Activated CD8-positive, alpha-beta T cell treated with anti-CD3 and anti-CD28 coated beads, Interleukin-2, amount 10 ng/mL, durations not matched to agents 7 days and 5 days (primary cell): ENCODE measurements around the gene LRP11. TPM values are rescaled to one million over a fixed set of nuclear protein-coding genes. Genes with fewer than 3 reads are reported as not detected.
"Not testable (repeated sequence)": the region's sequence is repeated elsewhere in the genome, so short reads cannot be mapped to it uniquely, and the experiment has no call there.

Experiments used
- ATAC-seq: fragments of 150-1000 bp; cut with Tn5 transposase; one replicate; pipeline ENCODE4 v1.10.0; 2021; ENCODE audit warnings: moderate library complexity
- CTCF ChIA-PET: fragments of 350-600 bp; sonication (Branson Sonifier 250); formaldehyde crosslinking; loops from one replicate; lab custom pipeline; 2021; ENCODE audit warnings: antibody characterized with exemption; lab: Charles Lee
- POLR2A ChIA-PET: fragments of 350-600 bp; sonication (Branson Sonifier 250); formaldehyde crosslinking; loops from one replicate; lab custom pipeline; 2021; ENCODE audit warnings: antibody characterized with exemption; lab: Charles Lee
- DNase-seq: peaks from one replicate; pipeline ENCODE4 v3.0.0-alpha.2; 2020
- H3K27ac Mint-ChIP-seq: one replicate; pipeline ENCODE4 v1.8.0; 2021; ENCODE audit warnings: mild to moderate bottlenecking, mixed read lengths
- H3K27me3 Mint-ChIP-seq: one replicate; pipeline ENCODE4 v1.8.0; 2021; ENCODE audit warnings: low read depth, mixed read lengths
- H3K36me3 Mint-ChIP-seq: one replicate; pipeline ENCODE4 v1.8.0; 2021; ENCODE audit warnings: low read depth, mixed read lengths
- H3K4me1 Mint-ChIP-seq: one replicate; pipeline ENCODE4 v1.8.0; 2021; ENCODE audit warnings: low read depth, mixed read lengths
- H3K4me3 Mint-ChIP-seq: one replicate; pipeline ENCODE4 v1.8.0; 2021; ENCODE audit warnings: mild to moderate bottlenecking, mixed read lengths
- H3K9me3 Mint-ChIP-seq: one replicate; pipeline ENCODE4 v1.8.0; 2022; ENCODE audit warnings: mixed read lengths; ENCODE audit not compliant: insufficient read depth
- total RNA-seq, 2 experiments: library from RNA; stranded (reverse); gene quantifications; one replicate each; pipeline ENCODE4 v1.2.3, GENCODE V29; 2021

LRP11 gene
- total RNA-seq, 2 experiments from 2014 or later = 1.4 to 2.2 TPM

DNA sequence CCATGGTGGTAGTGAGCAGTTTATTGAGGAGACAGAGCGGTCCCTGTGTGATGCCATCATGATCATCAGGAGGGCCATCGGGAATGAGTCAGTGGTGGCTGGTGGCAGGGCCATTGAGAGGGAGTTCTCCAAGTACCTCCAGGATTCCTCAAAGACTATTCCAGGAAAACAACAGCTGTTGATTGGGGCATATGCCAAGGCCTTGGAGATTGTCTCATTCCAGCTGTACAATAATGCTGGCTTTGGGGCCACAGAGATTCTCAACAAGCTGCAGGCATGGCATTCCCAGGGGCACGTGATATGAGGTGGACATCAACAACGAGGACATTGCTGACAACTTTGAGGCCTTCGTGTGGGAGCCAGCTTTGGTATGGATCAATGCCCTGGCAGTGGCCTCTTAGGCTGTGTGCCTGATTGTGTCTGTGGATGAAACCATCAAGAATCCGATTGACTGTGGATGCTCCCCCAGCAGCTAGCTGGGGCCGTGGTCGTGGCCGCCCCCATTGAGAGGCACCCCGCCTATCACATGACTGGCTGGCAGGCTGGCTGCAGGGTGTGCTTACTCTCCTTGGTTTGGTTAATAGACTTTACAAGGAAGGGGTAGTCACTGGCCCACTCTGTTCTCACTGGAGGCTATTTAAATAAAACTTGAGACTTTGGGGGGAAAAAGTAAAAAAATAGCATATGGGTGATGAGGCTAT lies 17.1 kb upstream of the LRP11 start:
- Mint-ChIP-seq H3K4me1 (no peaks in the 10 kb centered on the region), H3K9me3 (no peaks in the 10 kb centered on the region), H3K27me3 (peaks cover 42% of the 10 kb centered on the region), H3K4me3 (no peak overlapping the region), H3K36me3 (no peaks in the 10 kb centered on the region), H3K27ac (no peak overlapping the region)
- ChIA-PET POLR2A (no interaction called here), CTCF (interaction anchor here (0.6 kb wide), 1 partner anchor 190 kb away, joined by 3 read pairs; no protein-coding TSS in a partner anchor)
- ATAC-seq (no peak), DNase-seq (no peak)

DNA sequence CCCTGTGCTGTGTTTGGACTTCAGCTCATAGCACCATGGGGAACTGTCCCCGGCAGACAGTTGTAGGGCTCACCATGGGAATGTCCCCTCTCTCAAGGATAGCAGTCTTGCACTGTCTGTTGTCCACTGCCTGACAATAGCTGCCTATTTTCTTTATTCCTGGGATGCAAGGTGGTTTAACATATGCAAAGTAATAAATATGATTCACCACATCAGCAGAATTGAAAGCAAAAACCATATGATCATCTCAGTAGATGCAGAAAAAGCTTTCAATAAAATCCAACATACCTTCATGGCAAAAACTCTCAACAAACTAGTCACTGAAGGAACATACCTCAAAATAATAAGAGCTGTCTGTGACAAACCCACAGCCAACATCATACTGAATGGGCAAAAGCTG lies 13.5 kb upstream of the LRP11 start:
- H3K4me1 Mint-ChIP-seq = no peaks in the 10 kb centered on the region
- DNase-seq (no peak), ATAC-seq (no peak)
- H3K27ac Mint-ChIP-seq = no peak overlapping the region
- ChIA-PET CTCF (no interaction called here), POLR2A (interaction anchor here (0.9 kb wide), 1 partner anchor 47 kb away, joined by 3 read pairs; no protein-coding TSS in a partner anchor)
- H3K9me3 Mint-ChIP-seq = no peaks in the 10 kb centered on the region
- no peak overlapping the region for H3K4me3 Mint-ChIP-seq
- H3K27me3 Mint-ChIP-seq = peaks cover 40% of the 10 kb centered on the region
- no peaks in the 10 kb centered on the region for H3K36me3 Mint-ChIP-seq

DNA sequence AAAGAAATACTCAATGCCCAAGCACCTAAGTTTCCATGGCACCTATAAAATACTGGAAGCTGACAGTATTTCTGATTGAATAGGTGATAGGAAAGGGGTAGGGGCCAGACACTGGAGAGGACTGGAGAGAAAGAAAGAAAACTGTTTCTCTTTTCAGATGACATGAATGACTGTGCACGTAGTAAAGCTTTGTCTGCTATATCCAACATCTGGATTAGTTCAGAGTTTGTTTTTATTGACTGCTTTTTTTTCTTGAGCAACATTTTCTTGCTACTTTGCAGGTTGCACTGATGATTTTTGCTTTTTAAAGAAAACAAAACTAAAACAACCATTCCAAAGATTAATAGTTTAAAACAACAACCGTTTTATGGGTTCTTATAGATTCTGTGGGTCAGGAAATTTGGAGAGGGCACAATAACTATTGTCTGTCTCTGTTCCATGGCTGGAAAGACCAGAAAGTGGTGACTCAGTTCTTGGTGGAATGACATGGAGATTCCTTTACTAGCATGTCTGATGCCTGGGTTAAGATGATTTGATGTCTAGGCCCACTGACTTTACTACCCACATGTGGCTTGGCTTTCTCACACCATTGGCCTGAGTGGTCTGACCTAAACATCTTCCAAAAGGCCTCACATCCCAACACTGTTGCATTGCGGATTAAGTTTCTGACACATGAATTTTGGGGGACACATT lies 12.2 kb upstream of the LRP11 start:
- CTCF ChIA-PET = no interaction called here
- POLR2A ChIA-PET = interaction anchor here (0.7 kb wide), 1 partner anchor 24 kb away, joined by 4 read pairs; no protein-coding TSS in a partner anchor
- Mint-ChIP-seq H3K4me3 (no peak overlapping the region), H3K27ac (no peak overlapping the region), H3K36me3 (no peaks in the 10 kb centered on the region), H3K4me1 (no peaks in the 10 kb centered on the region), H3K27me3 (peaks cover 34% of the 10 kb centered on the region), H3K9me3 (peaks cover 3% of the 10 kb centered on the region)
- ATAC-seq (no peak), DNase-seq (no peak)

DNA sequence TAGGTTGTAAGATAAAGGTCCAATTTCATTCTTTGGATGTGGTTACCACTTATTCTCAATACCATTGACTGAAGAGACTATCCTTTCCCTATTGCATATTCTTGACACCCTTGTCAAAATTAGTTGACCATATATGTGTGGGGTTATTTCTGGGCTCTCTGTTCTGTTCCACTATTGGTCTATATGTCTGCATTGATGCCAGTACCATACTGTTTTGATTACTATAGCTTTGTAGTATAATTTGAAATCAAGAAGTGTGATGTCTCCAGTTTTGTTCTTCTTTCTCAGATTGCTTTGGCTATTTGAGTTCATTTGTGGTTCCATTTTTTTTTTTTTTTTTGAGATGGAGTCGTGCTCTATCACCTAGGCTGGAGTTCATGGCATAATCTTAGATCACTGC lies 8.1 kb upstream of the LRP11 start:
- ChIA-PET CTCF (no interaction called here), POLR2A (no interaction called here)
- no peaks in the 10 kb centered on the region for H3K36me3 Mint-ChIP-seq
- DNase-seq (no peak), ATAC-seq (no peak)
- no peaks in the 10 kb centered on the region for H3K4me1 Mint-ChIP-seq
- no peak overlapping the region for H3K4me3 Mint-ChIP-seq
- H3K27me3 Mint-ChIP-seq = peaks cover 26% of the 10 kb centered on the region
- no peak overlapping the region for H3K27ac Mint-ChIP-seq
- peaks cover 3% of the 10 kb centered on the region for H3K9me3 Mint-ChIP-seq

DNA sequence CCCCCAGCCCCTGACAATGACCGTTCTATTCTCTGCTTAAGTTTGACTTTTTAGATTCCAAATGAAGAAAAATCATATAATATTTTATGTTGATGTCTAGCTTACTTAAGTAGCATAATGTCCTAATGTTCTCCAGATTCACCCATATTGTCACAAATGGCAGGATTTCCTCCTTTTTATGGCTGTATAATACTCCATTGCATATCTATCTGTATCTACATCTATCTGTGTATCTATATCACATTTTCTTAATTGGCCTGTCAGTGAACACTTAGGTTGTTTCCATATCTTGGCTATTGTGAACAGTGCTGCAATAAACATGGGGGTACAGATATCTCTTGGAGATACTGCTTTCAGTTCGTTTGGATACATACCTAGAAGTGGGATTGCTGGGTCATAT lies 7.0 kb upstream of the LRP11 start:
- no peak for ATAC-seq
- CTCF ChIA-PET = no interaction called here
- H3K36me3 Mint-ChIP-seq = no peaks in the 10 kb centered on the region
- H3K27me3 Mint-ChIP-seq = peaks cover 23% of the 10 kb centered on the region
- no peaks in the 10 kb centered on the region for H3K4me1 Mint-ChIP-seq
- H3K4me3 Mint-ChIP-seq = no peak overlapping the region
- H3K9me3 Mint-ChIP-seq = peaks cover 3% of the 10 kb centered on the region
- no peak for DNase-seq
- no peak overlapping the region for H3K27ac Mint-ChIP-seq
- POLR2A ChIA-PET = no interaction called here

DNA sequence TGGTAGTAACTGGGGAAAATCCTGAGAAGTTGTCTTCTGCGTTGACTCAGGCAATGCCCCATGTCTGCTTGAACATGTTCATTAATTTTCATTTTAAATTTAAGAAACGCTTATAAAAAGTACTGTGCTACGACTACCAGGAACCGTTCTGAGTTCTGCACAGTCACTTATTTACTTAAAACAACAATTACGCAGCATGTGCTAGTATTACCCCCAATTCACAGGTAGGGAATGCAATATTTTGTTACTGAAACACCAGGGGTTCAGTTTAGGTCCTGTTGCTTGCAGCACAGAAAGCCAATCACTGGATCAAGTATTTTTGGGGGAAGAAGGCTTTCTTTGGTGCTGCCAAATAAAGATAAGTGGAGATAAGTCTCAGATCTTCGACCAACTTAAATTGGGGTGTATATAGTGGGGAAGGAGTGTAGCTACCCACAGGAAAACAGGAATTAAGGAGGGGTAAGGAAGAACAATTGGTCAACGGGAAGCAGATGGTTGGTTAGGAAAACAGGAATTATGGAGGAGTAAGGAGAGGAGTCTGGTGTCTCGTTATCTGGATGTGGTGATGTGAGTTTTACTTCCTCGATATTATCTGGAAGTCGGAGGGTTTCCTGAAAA lies 5.2 kb upstream of the LRP11 start:
- no peak overlapping the region for H3K4me3 Mint-ChIP-seq
- H3K27ac Mint-ChIP-seq = no peak overlapping the region
- CTCF ChIA-PET = no interaction called here

DNA sequence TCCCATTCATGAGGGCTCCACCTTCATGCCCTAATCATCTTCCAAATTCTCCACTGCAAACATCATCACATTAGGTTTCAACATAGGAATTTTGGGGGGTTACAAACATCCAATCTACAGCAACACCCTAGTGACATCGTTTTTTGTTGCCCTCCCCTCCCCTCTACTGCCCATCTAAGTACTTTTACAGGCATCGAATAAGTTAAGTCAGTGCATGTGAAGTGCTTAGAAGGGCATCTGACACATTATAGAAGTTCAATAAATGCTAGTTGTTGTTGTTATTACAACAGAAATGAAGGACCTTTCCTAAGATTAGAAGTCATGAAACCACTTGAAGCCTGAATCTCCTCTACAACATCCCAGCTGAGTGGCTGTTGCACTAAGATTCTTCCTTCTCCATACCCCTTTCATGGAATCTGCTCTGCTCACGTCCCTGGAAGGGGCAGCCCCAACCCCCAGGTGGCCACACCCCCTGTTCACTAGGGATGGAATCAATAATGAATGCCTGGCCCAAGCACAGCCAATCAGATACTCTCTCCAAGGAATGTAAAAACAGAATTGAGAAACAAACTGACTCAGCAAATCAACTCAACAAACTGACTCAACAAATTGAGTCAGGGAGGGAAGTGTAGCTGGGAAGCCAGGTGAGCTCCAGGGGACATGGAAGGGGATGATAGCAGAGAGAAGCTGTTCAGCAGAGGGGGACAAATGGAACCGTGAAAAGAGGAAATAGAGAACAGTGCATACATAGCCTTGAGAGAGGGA lies 3.9 kb upstream of the LRP11 start:
- Mint-ChIP-seq H3K4me3 (no peak overlapping the region), H3K27me3 (peaks cover 16% of the 10 kb centered on the region), H3K27ac (no peak overlapping the region), H3K9me3 (peaks cover 3% of the 10 kb centered on the region), H3K4me1 (peaks cover 6% of the 10 kb centered on the region), H3K36me3 (no peaks in the 10 kb centered on the region)
- ChIA-PET POLR2A (no interaction called here), CTCF (no interaction called here)
- ATAC-seq = no peak
- no peak for DNase-seq

More for the DNA sequence above, 5.2 kb upstream of the LRP11 start:
- peaks cover 5% of the 10 kb centered on the region for H3K4me1 Mint-ChIP-seq
- peaks cover 24% of the 10 kb centered on the region for H3K27me3 Mint-ChIP-seq
- H3K9me3 Mint-ChIP-seq = peaks cover 3% of the 10 kb centered on the region
- DNase-seq = no peak
- no peak for ATAC-seq
- POLR2A ChIA-PET = no interaction called here
- no peaks in the 10 kb centered on the region for H3K36me3 Mint-ChIP-seq

DNA sequence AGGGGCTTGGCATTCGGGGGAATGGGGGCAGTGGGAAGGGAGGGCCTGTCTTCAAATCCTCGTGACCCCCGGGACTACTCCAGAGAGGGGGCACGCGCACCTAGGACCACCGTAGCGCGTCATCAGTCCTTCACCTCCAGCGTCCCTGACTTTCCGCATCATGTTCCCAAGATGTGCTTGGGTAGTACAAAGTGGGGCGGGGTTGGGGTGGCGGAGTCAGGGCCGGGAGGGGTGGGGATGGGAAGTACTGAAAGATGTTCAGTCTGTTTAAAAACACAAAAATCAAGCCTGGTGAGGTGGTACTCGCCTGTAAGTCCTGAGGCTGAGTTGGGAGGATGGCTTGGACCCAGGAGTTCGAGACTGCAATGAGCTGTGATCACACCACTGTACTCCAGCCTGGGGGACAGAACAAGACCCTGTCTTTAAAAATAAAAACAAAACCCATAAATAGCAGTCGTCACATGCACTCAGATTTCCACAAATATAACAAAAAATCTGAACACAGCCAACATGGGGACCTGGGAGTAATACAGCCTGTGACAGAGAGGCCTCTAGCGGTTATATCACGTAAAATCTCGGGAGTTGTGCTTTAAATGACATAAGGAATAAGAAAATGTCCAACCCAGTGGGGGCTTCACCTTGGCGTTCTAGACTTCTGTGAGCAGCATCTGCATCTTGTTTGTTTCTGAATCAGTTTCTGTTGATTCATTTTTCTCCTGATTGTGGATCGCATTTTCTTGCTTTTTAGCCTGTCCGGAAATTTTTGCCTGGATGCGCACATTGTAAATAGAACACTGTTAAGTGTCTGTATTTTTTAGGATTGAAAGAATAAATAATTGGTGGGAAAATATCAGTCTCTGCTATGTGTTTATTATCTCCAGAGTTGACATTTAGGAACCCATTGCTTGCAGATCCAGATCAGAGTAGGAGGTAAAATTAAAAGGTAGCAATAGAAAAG lies 698 bp upstream of the LRP11 start:
- H3K27ac Mint-ChIP-seq = peak overlapping the region; percentile 7
- ATAC-seq = no peak

DNA sequence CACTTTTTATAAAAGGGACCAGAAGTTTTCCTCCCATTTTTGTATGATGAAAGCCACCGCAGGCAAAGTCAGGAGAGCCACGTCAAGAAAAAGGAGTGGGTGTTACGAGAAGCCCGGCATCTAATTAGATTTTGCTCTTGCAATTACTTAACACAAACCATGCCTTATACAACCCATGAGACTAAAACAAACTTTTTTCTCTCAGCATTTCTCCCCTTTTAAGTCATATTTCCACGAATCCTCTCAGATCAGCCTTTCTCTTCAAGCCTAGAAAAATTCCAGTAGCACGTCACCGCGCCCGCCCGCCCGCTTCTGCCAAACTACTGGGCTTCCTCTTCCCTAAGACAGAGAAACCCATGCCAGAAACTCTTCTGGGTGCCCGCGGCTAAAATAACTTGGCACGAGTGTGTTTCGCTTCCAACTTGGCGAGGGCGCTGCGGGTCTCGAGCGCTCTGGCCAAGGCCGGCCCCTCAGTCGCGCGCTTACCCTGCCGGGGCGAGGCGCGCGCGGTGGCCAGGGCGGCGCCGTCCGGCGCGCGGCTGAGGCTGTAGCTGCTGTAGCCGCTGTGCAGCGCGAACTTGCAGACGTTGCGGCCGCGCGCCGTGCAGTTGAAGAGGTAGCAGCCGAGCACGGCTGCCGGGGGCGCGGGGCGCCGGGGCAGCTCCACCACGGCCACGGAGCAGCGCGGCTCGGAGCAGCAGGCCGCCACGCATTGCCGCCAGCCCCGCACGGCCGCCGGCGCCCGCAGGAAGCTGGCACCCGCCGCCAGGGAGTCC lies 1.0 kb downstream of the LRP11 start:
- CTCF ChIA-PET = no interaction called here
- Mint-ChIP-seq H3K36me3 (no peaks in the 10 kb centered on the region), H3K9me3 (no peaks in the 10 kb centered on the region), H3K4me1 (peaks cover 11% of the 10 kb centered on the region), H3K27ac (no peak overlapping the region), H3K4me3 (peak overlapping the region; percentile 81), H3K27me3 (peaks cover 28% of the 10 kb centered on the region)
- ATAC-seq (peak; percentile 32), DNase-seq (peak; percentile 30)
- POLR2A ChIA-PET = no interaction called here

More for the DNA sequence above, 698 bp upstream of the LRP11 start:
- DNase-seq = peak; percentile 55
- H3K27me3 Mint-ChIP-seq = peaks cover 31% of the 10 kb centered on the region
- H3K9me3 Mint-ChIP-seq = no peaks in the 10 kb centered on the region
- no peaks in the 10 kb centered on the region for H3K36me3 Mint-ChIP-seq
- H3K4me1 Mint-ChIP-seq = peaks cover 11% of the 10 kb centered on the region
- CTCF ChIA-PET = interaction anchor here (0.7 to 2.9 kb wide), 5 partner anchors 8 to 299 kb away, joined by 3 to 18 read pairs (median 4); partner anchors contain the start of gene GINM1
- POLR2A ChIA-PET = no interaction called here
- H3K4me3 Mint-ChIP-seq = peak overlapping the region; percentile 46

DNA sequence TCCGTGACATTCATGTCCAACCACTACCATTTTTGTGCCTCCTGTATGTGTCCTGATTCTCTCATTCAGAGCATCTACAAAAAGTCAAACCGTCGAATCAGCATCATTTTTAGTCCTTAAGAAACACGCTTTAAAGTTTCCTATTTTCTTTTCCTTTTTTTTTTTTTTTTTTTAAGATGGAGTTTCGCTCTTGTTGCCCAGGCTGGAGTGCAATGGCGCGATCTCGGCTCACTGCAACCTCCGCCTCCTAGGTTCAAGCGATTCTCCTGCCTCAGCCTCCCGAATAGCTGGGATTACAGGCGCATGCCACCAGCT lies 1.8 kb downstream of the LRP11 start:
- Mint-ChIP-seq H3K27me3 (peaks cover 32% of the 10 kb centered on the region), H3K4me1 (peaks cover 11% of the 10 kb centered on the region)
- CTCF ChIA-PET, H3K27ac Mint-ChIP-seq, POLR2A ChIA-PET, H3K4me3 Mint-ChIP-seq, H3K9me3 Mint-ChIP-seq, ATAC-seq, DNase-seq, H3K36me3 Mint-ChIP-seq: not testable (repeated sequence)
